Right lung (tissue), 5 donors: ENCODE measurements around the gene RTN4R. TPM values are rescaled to one million over a fixed set of nuclear protein-coding genes. Genes with fewer than 3 reads are reported as not detected.
"Not testable (repeated sequence)": the region's sequence is repeated elsewhere in the genome, so short reads cannot be mapped to it uniquely, and the experiment has no call there.

ENCODE experiments used
- DNase-seq, 2 donors: peaks; one replicate each; pipeline ENCODE4 v3.0.0-alpha.2; 2013
- polyA plus RNA-seq, 5 donors: library from polyadenylated mRNA; unstranded; fragments of 120-200 nt; gene quantifications; one replicate each; pipeline versions ENCODE4 v1.2.1 to v1.2.3, GENCODE V29; 2013; ENCODE audit warnings: inconsistent platforms in 1 of 5, low replicate concordance in 1 of 5; ENCODE audit not compliant: insufficient read length in 5 of 5, insufficient read depth in 1 of 5

RTN4R gene
- polyA plus RNA-seq, 5 donors: 4.2 to 11.9 (median 4.9) TPM

DNA sequence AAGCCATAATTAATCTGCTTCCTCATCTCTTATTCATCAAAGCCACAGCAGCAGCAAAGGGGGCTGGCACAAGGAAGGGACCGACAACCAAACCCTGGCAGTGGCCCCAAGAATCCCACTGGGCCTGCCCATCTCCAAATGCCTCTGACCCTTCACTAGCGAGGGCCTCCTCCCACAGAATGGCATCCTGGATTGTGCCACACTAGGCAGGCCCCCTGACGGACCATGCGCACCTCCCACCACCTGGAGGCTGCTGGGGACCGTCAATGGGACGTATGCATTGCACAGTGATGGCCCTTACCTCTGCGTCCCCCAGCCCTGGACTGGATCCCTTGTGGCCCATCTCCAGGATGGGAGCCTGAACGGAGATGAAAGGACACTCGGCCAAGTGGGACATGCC lies 4.1 kb upstream of the RTN4R start:
- DNase-seq: no peak

DNA sequence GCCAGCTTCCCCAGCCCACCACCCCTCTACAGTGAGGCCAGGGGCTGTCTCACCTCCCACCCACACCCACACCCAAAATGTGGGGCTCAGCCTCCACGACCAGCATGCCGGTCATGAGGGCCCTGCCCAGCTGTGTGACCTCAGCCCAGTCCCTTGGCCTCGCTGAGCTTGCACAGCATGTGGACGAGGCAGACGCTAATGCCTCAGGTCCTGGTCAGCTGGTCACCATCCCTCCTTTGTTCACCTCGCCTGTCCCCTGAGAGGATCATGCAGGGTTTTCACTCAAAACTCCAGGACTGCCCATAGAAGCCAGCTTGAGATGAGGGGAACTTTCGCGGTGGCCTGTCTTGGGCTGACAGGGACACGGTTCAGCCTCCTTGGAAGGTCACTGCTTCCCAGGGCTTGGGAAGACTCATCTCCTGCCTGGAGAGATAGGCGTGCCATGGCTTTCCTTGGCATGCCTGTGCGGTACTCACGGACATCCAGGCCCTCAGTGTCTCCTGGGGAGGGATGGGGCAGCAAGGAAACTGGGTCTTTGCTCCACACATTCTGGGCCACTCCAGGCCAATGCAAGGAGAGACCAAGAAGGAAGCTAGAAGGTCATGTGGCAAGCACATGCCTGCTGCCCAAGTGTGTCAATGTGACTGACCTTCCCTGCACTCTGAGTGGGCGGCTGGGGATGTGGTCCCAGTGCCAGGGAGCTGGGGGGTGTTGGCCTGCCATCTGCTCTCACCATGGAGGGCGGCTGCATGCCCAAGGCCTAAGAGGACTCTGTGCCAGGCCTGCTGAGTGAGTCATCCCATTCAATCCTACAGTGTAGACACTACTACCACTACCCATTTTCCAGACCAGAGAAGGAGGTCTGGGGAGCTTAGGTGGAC lies 3.2 kb upstream of the RTN4R start:
- DNase-seq: no peak

GRCh38 chr22:20270190-20271113 lies 2.3 kb upstream of the RTN4R start:
- not testable (repeated sequence) for DNase-seq

GRCh38 chr22:20269673-20270072 lies 1.6 kb upstream of the RTN4R start:
- not testable (repeated sequence) for DNase-seq

DNA sequence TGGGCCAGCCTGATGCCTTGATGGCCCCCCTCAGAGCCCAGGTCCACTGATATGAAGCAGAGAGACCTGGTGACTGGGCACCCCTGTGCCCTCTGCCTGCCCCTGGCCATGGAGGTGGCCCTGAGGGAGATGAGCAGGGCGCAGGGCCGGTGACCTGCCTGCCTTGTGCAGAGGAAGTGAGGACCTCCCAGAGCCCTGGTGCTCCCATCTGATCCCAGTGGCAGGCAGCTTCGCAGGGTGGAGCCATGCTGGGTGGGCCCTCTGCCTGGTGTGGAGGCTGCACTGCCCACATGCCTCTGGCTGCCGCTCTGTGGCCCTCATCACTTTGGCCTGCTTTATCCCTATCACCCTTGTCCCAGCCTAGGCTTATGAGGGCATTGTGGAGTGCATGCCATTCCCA lies 1.1 kb upstream of the RTN4R start:
- DNase-seq: not testable (repeated sequence)

GRCh38 chr22:20267441-20268278 lies 458 bp downstream of the RTN4R start:
- DNase-seq: no peak

DNA sequence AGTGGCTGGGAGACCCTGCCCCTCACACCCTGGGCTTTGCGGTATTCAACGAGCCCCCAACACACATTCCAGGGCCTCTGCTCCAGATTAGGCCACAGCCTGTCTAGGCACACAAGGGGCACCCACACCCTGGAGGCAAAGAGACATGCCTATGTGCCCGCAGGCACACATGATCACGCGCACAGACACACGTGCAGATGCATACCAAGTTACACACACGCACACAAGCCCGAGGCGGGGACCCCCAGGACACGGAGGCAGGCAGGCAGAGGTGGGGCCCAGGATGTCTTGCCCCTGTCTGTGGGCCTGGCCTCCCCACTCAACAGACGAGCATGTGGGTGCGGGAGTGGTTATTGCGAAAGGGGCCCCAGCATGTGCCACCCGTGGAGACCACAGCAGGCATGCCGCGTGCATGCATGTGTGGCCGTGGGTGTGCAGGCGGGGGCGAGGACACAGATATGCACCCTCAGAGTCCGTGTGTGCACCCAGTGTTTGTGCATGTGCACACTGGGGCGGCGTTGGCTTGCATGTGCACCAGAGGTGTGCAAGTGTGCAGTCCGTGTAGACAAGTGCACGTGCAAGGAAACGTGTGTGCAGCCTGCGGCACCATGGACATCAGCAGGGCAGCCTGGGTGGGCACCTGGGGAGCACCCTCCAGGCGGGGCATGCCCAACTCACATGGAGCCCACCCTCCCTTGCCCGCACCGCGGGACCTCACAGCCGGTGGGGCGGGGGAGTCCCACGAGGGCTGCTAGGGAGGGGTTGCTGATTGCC lies 1.3 kb downstream of the RTN4R start:
- not testable (repeated sequence) for DNase-seq

- DNase-seq: not testable (repeated sequence)
These were observed 2.1 kb downstream of the RTN4R start for GRCh38 chr22:20265772-20266666.

DNA sequence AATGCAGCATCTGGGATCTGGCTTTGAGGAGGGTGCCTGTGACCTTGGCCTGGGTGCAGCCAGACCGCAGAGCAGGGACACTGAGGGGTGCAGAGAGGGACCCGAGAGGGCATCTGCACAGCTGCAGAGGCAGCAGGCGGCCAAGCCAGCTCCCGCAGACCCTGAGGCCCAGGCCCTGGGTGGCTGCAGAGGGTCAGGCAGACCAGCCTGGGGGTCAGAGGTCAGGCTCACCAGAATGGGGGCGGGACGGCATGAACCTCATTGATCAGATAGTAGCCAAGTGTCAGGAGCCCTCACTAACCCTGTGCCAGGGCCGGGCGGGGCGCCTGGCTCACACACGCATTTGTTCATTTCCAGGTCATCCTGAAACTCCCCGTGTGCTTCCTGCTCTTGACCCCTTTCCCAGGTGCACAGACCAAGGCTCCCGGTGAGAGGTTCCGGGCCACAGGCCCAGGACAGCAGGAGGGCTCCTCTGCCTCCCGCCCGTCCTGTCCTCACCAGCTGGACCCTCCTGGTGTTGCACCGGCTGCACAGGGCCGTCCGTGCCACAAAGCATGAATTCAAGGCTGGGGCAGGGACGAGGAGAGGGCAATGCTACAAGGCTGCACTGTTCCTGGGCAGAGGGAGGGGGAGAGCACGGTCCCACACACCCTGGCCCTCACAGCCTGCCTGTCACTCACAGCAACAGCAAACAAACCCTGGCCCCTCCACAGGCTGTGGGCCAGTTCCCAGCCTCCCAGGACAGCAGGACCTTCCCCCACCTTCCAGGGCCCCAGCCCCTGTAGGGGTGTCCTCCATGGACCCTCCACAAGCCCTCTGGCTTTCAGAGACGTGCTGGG lies 3.3 kb downstream of the RTN4R start:
- DNase-seq: no peak

DNA sequence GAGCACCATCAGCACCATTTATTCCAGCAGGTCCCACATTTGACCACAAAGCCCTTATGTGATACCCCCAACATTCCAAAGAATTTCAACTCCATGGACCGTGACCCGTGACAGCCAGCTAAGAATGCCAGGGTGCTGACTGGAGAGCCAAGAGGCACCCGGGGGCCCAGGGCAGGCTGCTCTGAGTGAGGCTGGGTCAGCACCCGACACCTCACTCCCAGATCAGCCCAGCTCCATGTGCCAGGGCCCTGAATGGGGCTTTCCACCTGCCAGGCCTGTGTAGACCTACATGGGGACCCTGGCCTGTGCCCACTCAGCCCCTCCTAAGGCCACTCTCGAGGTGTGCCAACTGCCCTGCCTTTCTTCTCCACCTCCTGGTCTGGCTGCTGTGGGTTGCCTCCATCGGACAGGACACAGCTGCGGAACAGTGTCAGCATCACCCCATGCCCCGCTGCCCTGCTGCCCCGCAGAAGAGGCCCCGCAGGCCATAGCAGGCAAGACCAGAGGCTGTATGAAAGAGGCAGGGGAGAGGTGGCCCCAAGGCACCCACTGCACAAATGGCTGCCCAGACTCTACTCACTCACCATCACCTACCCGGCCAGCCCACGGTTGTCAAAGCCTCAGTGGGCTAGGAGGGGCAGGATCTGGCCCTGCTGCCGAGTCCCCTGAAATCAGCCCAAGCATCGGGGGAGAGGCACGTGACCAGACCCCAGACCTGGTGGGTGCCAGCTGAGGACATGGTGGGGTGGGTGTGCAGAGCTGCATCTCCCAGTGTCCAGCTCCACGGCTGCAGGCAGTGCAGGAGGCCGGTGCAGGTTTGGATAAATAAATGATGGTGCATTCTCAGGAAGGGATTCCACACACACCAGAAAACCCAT lies 4.5 kb downstream of the RTN4R start:
- DNase-seq: not testable (repeated sequence)

DNA sequence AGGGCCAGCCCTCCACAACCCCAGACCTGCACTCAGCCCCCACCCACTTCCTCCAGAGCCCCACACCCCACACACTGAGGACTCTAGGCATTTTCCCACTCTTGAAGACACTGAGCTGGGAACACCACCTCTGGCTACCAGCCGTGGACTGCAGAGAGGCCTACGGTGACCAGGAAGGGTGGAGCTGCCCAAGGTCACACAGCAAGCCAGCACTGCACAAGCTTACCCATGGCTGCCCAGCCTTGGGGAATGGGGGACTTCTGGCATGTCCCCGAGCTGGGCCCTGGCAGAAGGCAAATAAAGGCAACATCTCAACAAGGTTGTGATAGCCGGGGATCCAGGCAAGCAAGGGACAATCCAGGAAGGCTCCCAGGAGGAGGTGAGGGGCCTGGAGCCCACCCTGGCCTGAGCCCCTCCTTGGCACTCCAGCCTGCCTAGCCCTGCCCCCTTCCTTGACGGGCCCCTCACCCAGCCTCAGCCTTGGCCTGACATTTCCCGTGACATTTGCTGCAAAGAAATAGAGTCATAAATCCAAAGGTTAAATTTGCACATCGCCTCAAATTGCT lies 5.5 kb downstream of the RTN4R start:
- no peak for DNase-seq

DNA sequence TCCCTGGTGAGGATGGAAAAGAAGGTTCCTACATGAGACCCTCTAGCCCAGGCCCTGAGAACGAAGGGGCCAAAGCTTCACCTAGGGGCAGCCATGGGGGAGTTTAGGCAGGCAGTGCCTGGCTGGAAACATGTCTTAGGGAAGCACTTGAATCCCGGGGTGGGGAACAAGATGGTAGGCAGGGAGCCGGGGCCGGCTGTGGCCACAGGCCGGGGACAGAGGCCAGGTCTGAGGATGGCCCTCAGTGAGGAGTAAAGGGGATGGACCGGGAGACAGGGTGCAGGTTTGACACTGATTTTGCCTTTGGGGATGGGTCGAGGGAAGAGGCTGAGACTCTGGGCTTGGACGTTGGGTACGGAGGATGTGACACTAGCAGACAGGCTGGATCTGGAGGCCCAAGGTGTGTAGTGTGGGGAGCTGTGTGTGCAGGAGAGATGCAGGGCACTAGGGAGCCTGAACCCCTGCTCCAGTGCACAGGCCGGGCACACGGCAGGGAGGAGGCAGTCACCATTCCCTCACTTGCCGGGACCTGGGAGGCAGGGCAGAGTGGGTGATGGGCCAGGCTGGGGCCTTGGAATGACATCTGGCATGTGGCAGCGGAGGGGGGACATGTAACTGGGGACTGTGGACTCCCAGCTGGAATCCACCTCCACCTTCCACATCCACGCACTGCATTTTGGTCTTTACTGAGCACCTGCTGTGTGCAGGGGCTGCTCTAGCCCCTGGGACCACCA lies 6.1 kb downstream of the RTN4R start:
- DNase-seq: no peak

GRCh38 chr22:20260071-20260765 lies 7.9 kb downstream of the RTN4R start:
- no peak for DNase-seq

DNA sequence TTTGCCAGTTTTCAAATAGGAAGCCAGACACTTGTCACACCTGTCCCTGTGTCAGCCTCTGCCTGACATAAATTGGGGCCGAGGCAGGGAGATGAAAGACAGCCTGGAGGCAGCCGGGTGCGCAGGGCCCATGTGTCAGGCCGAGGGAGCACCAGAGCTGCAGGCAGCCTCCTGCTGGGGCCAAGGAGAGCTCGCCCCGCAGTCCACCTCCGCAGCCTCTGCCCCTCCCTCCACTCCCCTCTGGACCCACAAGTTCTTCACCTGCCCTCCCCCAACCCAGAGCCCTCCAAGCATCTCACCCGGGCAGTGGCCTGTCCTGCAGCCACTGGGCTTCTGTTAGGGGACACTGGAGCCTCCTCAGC lies 8.8 kb downstream of the RTN4R start:
- no peak for DNase-seq

- DNase-seq: no peak
These were observed 9.4 kb downstream of the RTN4R start for GRCh38 chr22:20258584-20259326.

DNA sequence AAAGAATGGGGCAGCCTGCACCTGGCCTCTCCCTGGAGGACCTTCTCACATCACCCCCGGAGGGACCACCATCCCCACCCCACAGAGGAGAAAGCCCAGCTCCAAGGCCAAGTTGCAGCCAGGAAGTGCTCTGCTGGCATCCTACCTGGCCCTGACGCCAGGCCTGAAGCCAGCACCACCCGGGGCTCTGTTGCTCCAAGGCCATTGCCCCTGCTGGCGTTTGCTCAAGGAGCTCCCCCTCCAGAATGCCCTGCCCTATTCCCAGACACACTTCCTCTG lies 10.2 kb downstream of the RTN4R start:
- no peak for DNase-seq
